GM12892 (cell line): Measurements from ENCODE around the gene MCC.

ENCODE experiments used
- POLR2A ChIP-seq: IDR thresholded peaks from 2 replicates; pipeline ENCODE4 v1.6.1; 2011; ENCODE audit warnings: low read depth, low read length, control low read depth
- POLR2AphosphoS5 ChIP-seq: IDR thresholded peaks from 2 replicates; pipeline ENCODE4 v1.6.1; 2011; ENCODE audit warnings: low read depth, low read length, control low read depth

DNA sequence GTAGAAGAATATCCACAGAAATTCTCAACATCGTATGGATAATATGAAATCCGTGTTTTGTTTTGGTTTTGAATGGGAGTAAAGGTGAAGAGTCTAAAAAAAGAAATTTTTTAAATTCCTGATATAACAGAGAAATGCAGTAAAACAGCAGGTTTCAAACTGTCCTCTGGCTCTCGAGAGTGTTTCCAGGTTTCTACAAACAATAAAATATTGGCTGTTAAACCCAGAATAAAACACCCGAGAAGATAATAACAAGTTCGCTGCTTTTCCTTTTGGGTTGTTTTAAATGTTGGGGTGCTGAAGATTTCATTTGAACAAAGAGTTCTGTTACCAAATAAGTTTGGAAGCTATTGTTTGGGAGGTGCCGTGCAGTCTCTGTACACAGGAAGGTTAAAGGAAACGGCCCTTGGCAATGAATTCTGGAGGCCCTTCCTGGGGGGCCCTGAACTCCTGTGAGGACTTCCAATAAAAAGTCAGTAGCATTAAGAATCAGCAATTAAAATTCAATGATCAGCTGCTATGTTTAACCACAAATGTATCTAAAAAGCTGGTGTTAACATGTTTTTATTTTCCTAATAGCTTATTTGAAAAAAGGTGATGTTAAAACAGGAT lies 269.2 kb downstream of the MCC start:
- TF ChIP-seq POLR2A (no peak), POLR2AphosphoS5 (no peak)
